Osteoblast (primary cell): ENCODE data around the gene ARRDC1. TPM values are rescaled to one million over a fixed set of nuclear protein-coding genes. Genes with fewer than 3 reads are reported as not detected.

Experiments
- DNase-seq: peaks from one replicate; pipeline ENCODE4 v3.0.0; 2011; ENCODE audit warnings: low spot score, mixed read lengths; ENCODE audit not compliant: insufficient read length; ENCODE audit errors: missing footprints
- H2AFZ ChIP-seq: 2 replicates; pipeline ENCODE4 v1.6.0; 2011; ENCODE audit warnings: mild to moderate bottlenecking, low read length
- H3K27ac ChIP-seq: 2 replicates; pipeline ENCODE4 v1.5.1; 2011; ENCODE audit warnings: mild to moderate bottlenecking, low read depth, low read length, moderate library complexity
- H3K27me3 ChIP-seq: 2 replicates; pipeline ENCODE4 v1.6.0; 2012; ENCODE audit warnings: mild to moderate bottlenecking, control low read depth, inconsistent platforms, low read length, moderate library complexity; ENCODE audit not compliant: insufficient read depth
- H3K36me3 ChIP-seq: 2 replicates; pipeline ENCODE4 v1.5.1; 2011; ENCODE audit warnings: mild to moderate bottlenecking, low read length, control low read depth, moderate library complexity; ENCODE audit not compliant: insufficient read depth
- H3K4me1 ChIP-seq: 2 replicates; pipeline ENCODE4 v1.5.1; 2011; ENCODE audit warnings: mild to moderate bottlenecking, low read length, control low read depth, moderate library complexity; ENCODE audit not compliant: insufficient read depth
- H3K4me2 ChIP-seq: 2 replicates; pipeline ENCODE4 v1.6.0; 2011; ENCODE audit warnings: mild to moderate bottlenecking, low read length; ENCODE audit not compliant: insufficient read depth
- H3K4me3 ChIP-seq: fragments of 200-600 bp; sonication (generic); 3 replicates; pipeline ENCODE4 v1.5.1; 2012; ENCODE audit warnings: mild to moderate bottlenecking, low read length, inconsistent platforms; ENCODE audit not compliant: insufficient read depth
- H3K79me2 ChIP-seq: 2 replicates; pipeline ENCODE4 v1.6.0; 2012; ENCODE audit warnings: mild to moderate bottlenecking, low read length, control low read depth, inconsistent platforms; ENCODE audit not compliant: insufficient read depth
- H3K9me3 ChIP-seq: 2 replicates; pipeline ENCODE4 v1.5.1; 2011; ENCODE audit warnings: low read depth, low read length, control low read depth
- H4K20me1 ChIP-seq: 2 replicates; pipeline ENCODE4 v1.6.0; 2012; ENCODE audit warnings: mild to moderate bottlenecking, low read length, control low read depth; ENCODE audit not compliant: insufficient read depth
- CTCF ChIP-seq: IDR thresholded peaks from 2 replicates; pipeline ENCODE4 v1.5.1; 2011; ENCODE audit warnings: mild to moderate bottlenecking, low read depth, low read length, moderate library complexity; ENCODE audit errors: extremely low read depth
- total RNA-seq: library from RNA; depleted of rRNA; stranded (reverse); fragments of >200 nt; gene quantifications from 2 replicates; pipeline ENCODE4 v1.2.3, GENCODE V29; 2012

The ARRDC1 gene
- total RNA-seq, 1 donor = 11.9 TPM

GRCh38 chr9:137611623-137612609 is 6.4 kb downstream of the ARRDC1 start:
- H3K4me1 ChIP-seq = peaks cover 9% of the 10 kb centered on the region
- H3K4me3 ChIP-seq = peak overlapping the region; percentile 28
- peak overlapping the region; percentile 31 for H3K27ac ChIP-seq
- no peaks in the 10 kb centered on the region for H3K27me3 ChIP-seq
- H4K20me1 ChIP-seq = peaks cover 12% of the 10 kb centered on the region
- DNase-seq = peak; percentile 98
- H3K79me2 ChIP-seq = peaks cover 13% of the 10 kb centered on the region
- no peaks in the 10 kb centered on the region for H3K9me3 ChIP-seq
- peaks cover 12% of the 10 kb centered on the region for H3K36me3 ChIP-seq
- H3K4me2 ChIP-seq = peak overlapping the region; percentile 66
- H2AFZ ChIP-seq = peak overlapping the region; percentile 62
- no peak for TF ChIP-seq CTCF

GRCh38 chr9:137612741-137613142 is 7.3 kb downstream of the ARRDC1 start:
- Histone ChIP-seq H3K79me2 (peaks cover 17% of the 10 kb centered on the region), H3K9me3 (no peaks in the 10 kb centered on the region), H3K4me1 (peaks cover 13% of the 10 kb centered on the region), H3K36me3 (peaks cover 12% of the 10 kb centered on the region), H3K27ac (no peak overlapping the region), H3K4me2 (no peak overlapping the region), H3K27me3 (no peaks in the 10 kb centered on the region), H2AFZ (no peak overlapping the region), H3K4me3 (no peak overlapping the region), H4K20me1 (peaks cover 5% of the 10 kb centered on the region)
- no peak for TF ChIP-seq CTCF
- DNase-seq = no peak

- TF ChIP-seq CTCF = no peak
- peak; percentile 17 for DNase-seq
- no peak overlapping the region for H3K4me3 ChIP-seq
- H3K4me1 ChIP-seq = peaks cover 17% of the 10 kb centered on the region
- H3K27me3 ChIP-seq = no peaks in the 10 kb centered on the region
- no peak overlapping the region for H3K4me2 ChIP-seq
- H4K20me1 ChIP-seq = peaks cover 5% of the 10 kb centered on the region
- no peaks in the 10 kb centered on the region for H3K9me3 ChIP-seq
- no peak overlapping the region for H2AFZ ChIP-seq
- peaks cover 22% of the 10 kb centered on the region for H3K79me2 ChIP-seq
- no peak overlapping the region for H3K27ac ChIP-seq
- peaks cover 12% of the 10 kb centered on the region for H3K36me3 ChIP-seq
These were observed 7.8 kb downstream of the ARRDC1 start for GRCh38 chr9:137613259-137613658.
